Calu3 (cell line): ENCODE measurements around the gene TOB1. TPM values are rescaled to one million over a fixed set of nuclear protein-coding genes. Genes with fewer than 3 reads are reported as not detected.

Experiments used
- BruUV-seq: library from RNA; stranded (reverse); fragments of 400-500 nt; replicated peaks from 2 replicates; lab custom pipeline; 2021; lab: Mats Ljungman, UMichigan
- CTCF ChIA-PET: fragments of 300-600 bp; sonication (Branson Sonifier 250); formaldehyde crosslinking; loops from one replicate; lab custom pipeline; 2022; ENCODE audit warnings: antibody characterized with exemption; lab: Charles Lee
- DNase-seq: peaks from one replicate; pipeline ENCODE4 v3.0.0; 2022
- H3K27ac Mint-ChIP-seq: one replicate; pipeline ENCODE4 v1.8.0; 2022; ENCODE audit warnings: mixed read lengths; ENCODE audit not compliant: unreplicated experiment
- H3K27me3 Mint-ChIP-seq: one replicate; pipeline ENCODE4 v1.8.0; 2022; ENCODE audit warnings: mixed read lengths; ENCODE audit not compliant: unreplicated experiment
- H3K36me3 Mint-ChIP-seq: one replicate; pipeline ENCODE4 v1.8.0; 2022; ENCODE audit warnings: mild to moderate bottlenecking, moderate library complexity, mixed read lengths; ENCODE audit not compliant: insufficient read depth, unreplicated experiment
- H3K4me1 Mint-ChIP-seq: one replicate; pipeline ENCODE4 v1.8.0; 2022; ENCODE audit warnings: mild to moderate bottlenecking, low read depth, mixed read lengths; ENCODE audit not compliant: unreplicated experiment
- H3K4me3 Mint-ChIP-seq: one replicate; pipeline ENCODE4 v1.8.0; 2022; ENCODE audit warnings: mild to moderate bottlenecking, low read depth, moderate library complexity, mixed read lengths; ENCODE audit not compliant: unreplicated experiment
- H3K9me3 Mint-ChIP-seq: one replicate; pipeline ENCODE4 v1.8.0; 2022; ENCODE audit warnings: low read depth, mixed read lengths; ENCODE audit not compliant: unreplicated experiment
- CTCF ChIP-seq: fragments of 200-600 bp; IDR thresholded peaks from one replicate; pipeline ENCODE4 v1.8.0; 2022; ENCODE audit warnings: antibody characterized with exemption; ENCODE audit not compliant: unreplicated experiment
- intact Hi-C: fragments of 100-400 bp; cut with micrococcal nuclease; formaldehyde crosslinking; loops from one replicate; pipeline ENCODE4 v1.10.0; 2022; ENCODE audit not compliant: unreplicated experiment
- total RNA-seq: library from RNA; stranded (reverse); gene quantifications from 2 replicates; pipeline ENCODE4 v1.2.3, GENCODE V29; 2022

TOB1 gene
- total RNA-seq, 1 experiment from 2014 or later, result 177 TPM

GRCh38 chr17:50865868-50866260 is 290 bp downstream of the TOB1 start:
- intact Hi-C loops, result loop anchor here (2.0 to 10.0 kb wide), 3 partner anchors 27 to 289 kb away; partner anchors contain the start of gene NME1
- BruUV-seq, result no TSS peak

GRCh38 chr17:50865060-50865867 is 890 bp downstream of the TOB1 start:
- Mint-ChIP-seq H3K36me3 (peaks cover 81% of the 10 kb centered on the region), H3K9me3 (no peaks in the 10 kb centered on the region), H3K4me3 (peak overlapping the region; percentile 78), H3K4me1 (peaks cover 31% of the 10 kb centered on the region), H3K27ac (peak overlapping the region; percentile 100), H3K27me3 (no peaks in the 10 kb centered on the region)
- BruUV-seq, result no TSS peak
- CTCF ChIA-PET, result interaction anchor here (0.6 to 5.9 kb wide), 13 partner anchors 12 to 288 kb away, joined by 3 to 68 read pairs (median 5); partner anchors contain the start of gene NME1
- no peak for TF ChIP-seq CTCF
- intact Hi-C loops, result loop anchor here (5.0 to 10.0 kb wide), 2 partner anchors 42 to 290 kb away; partner anchors contain the start of gene NME1
- DNase-seq, result peak; percentile 78

More at GRCh38 chr17:50865868-50866260, 290 bp downstream of the TOB1 start:
- peak overlapping the region; percentile 78 for H3K4me3 Mint-ChIP-seq
- no peaks in the 10 kb centered on the region for H3K27me3 Mint-ChIP-seq
- no peak for TF ChIP-seq CTCF
- peaks cover 75% of the 10 kb centered on the region for H3K36me3 Mint-ChIP-seq
- DNase-seq, result no peak
- peaks cover 31% of the 10 kb centered on the region for H3K4me1 Mint-ChIP-seq
- H3K27ac Mint-ChIP-seq, result peak overlapping the region; percentile 96
- CTCF ChIA-PET, result interaction anchor here (0.6 to 5.9 kb wide), 15 partner anchors 13 to 287 kb away, joined by 3 to 68 read pairs (median 5); partner anchors contain the start of gene NME1
- H3K9me3 Mint-ChIP-seq, result no peaks in the 10 kb centered on the region

- peak; percentile 36 for DNase-seq
- peaks cover 31% of the 10 kb centered on the region for H3K4me1 Mint-ChIP-seq
- intact Hi-C loops, result loop anchor here (5.0 to 10.0 kb wide), 2 partner anchors 43 to 290 kb away; partner anchors contain the start of gene NME1
- TF ChIP-seq CTCF, result no peak
- peak overlapping the region; percentile 78 for H3K4me3 Mint-ChIP-seq
- no peaks in the 10 kb centered on the region for H3K27me3 Mint-ChIP-seq
- H3K36me3 Mint-ChIP-seq, result peaks cover 84% of the 10 kb centered on the region
- H3K27ac Mint-ChIP-seq, result peak overlapping the region; percentile 100
- H3K9me3 Mint-ChIP-seq, result no peaks in the 10 kb centered on the region
- CTCF ChIA-PET, result interaction anchor here (1.9 to 5.9 kb wide), 3 partner anchors 12 to 84 kb away, joined by 10 to 68 read pairs (median 36); no protein-coding TSS in a partner anchor
- BruUV-seq, result no TSS peak
These were observed 1.5 kb downstream of the TOB1 start for GRCh38 chr17:50864747-50865059.

- intact Hi-C loops, result loop anchor here (1.0 to 10.0 kb wide), 2 partner anchors 86 to 291 kb away; partner anchors contain the start of gene NME1
- CTCF ChIA-PET, result interaction anchor here (0.6 to 5.9 kb wide), 14 partner anchors 11 to 119 kb away, joined by 3 to 68 read pairs (median 4); no protein-coding TSS in a partner anchor
- no peaks in the 10 kb centered on the region for H3K27me3 Mint-ChIP-seq
- no TSS peak for BruUV-seq
- H3K4me3 Mint-ChIP-seq, result peak overlapping the region; percentile 78
- no peak for TF ChIP-seq CTCF
- no peak for DNase-seq
- peak overlapping the region; percentile 100 for H3K27ac Mint-ChIP-seq
- H3K9me3 Mint-ChIP-seq, result no peaks in the 10 kb centered on the region
- peaks cover 84% of the 10 kb centered on the region for H3K36me3 Mint-ChIP-seq
- H3K4me1 Mint-ChIP-seq, result peaks cover 31% of the 10 kb centered on the region
These were observed 2.2 kb downstream of the TOB1 start for GRCh38 chr17:50863931-50864330.
